ENCODE measurements around the gene GALNTL6.

The GALNTL6 gene

GRCh38 chr4:172225457-172225856 lies 412.3 kb downstream of the GALNTL6 start:
- ATAC-seq (ENCODE audit: low read depth), result no peak
- DNase-seq (ENCODE audit: low spot score), result no peak
- H3K36me3 ChIP-seq (ENCODE audit: low read depth), result no peaks in the 10 kb centered on the region
- no peak overlapping the region for H3K4me3 ChIP-seq (ENCODE audit: severe bottlenecking)
- TF ChIP-seq CTCF (IDR thresholded peaks at IDR 0.05; ENCODE audit: poor library complexity, severe bottlenecking), result no peak
- H3K9me3 ChIP-seq (ENCODE audit: severe bottlenecking), result no peaks in the 10 kb centered on the region
- no peak overlapping the region for H3K27ac ChIP-seq (ENCODE audit: poor library complexity, severe bottlenecking)
- no peaks in the 10 kb centered on the region for H3K4me1 ChIP-seq (ENCODE audit: insufficient read depth, poor library complexity, severe bottlenecking)
- no peaks in the 10 kb centered on the region for H3K27me3 ChIP-seq (ENCODE audit: insufficient read depth, poor library complexity, severe bottlenecking)

- Histone ChIP-seq H3K27ac (ENCODE audit: poor library complexity, severe bottlenecking) (no peak overlapping the region), H3K4me3 (ENCODE audit: severe bottlenecking) (no peak overlapping the region), H3K36me3 (ENCODE audit: low read depth) (no peaks in the 10 kb centered on the region), H3K27me3 (ENCODE audit: insufficient read depth, poor library complexity, severe bottlenecking) (no peaks in the 10 kb centered on the region), H3K9me3 (ENCODE audit: severe bottlenecking) (no peaks in the 10 kb centered on the region), H3K4me1 (ENCODE audit: insufficient read depth, poor library complexity, severe bottlenecking) (no peaks in the 10 kb centered on the region)
- DNase-seq (ENCODE audit: low spot score) (no peak), ATAC-seq (ENCODE audit: low read depth) (peak; percentile 29; the same call in 1 of the 3 replicates)
- no peak for TF ChIP-seq CTCF (IDR thresholded peaks at IDR 0.05; ENCODE audit: poor library complexity, severe bottlenecking)
Observed at GRCh38 chr4:172232966-172233365, 419.8 kb downstream of the GALNTL6 start.

DNA sequence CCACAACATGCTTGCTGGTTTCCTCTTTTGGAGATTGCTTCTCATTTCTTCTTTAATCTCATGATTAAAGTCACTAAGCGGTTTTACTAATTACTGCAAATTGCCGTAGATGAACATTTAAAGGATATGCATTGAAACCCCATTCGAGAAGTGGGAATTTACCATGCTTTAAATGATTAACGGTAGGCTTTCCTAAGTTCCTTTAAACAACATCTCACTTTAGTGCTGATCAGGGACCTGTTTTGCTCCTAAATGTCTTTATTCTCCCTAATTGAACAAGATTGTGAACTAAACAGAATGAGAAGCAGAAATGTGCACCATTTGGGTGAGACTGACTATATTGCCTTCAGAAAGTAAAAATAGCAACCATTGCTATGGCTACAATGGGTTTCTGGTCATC lies 430.3 kb downstream of the GALNTL6 start:
- TF ChIP-seq CTCF (IDR thresholded peaks at IDR 0.05; ENCODE audit: poor library complexity, severe bottlenecking), result no peak
- DNase-seq (ENCODE audit: low spot score), result no peak
- Histone ChIP-seq H3K4me1 (ENCODE audit: insufficient read depth, poor library complexity, severe bottlenecking) (no peaks in the 10 kb centered on the region), H3K27ac (ENCODE audit: poor library complexity, severe bottlenecking) (no peak overlapping the region), H3K27me3 (ENCODE audit: insufficient read depth, poor library complexity, severe bottlenecking) (no peaks in the 10 kb centered on the region), H3K4me3 (ENCODE audit: severe bottlenecking) (no peak overlapping the region), H3K9me3 (ENCODE audit: severe bottlenecking) (no peaks in the 10 kb centered on the region), H3K36me3 (ENCODE audit: low read depth) (no peaks in the 10 kb centered on the region)
- ATAC-seq (ENCODE audit: low read depth), result no peak

DNA sequence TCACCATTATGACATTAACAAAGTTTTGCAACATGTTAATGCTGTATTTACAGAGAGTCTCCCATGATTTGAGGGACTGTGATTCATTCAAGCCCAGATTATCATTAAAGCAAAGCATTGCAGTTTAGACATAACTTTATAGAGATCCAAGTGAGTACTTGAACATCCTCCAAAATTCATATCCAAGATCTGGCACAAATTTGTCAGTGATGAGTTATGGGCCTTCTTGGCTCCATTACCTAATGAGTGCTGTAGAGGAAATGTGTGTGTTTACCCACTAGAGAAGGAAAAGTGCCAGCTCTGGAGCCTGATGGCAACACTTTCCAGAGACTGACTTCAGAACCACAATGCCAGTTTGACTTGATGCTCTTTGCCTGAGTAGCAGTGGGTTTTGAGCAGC lies 432.3 kb downstream of the GALNTL6 start:
- ATAC-seq (ENCODE audit: low read depth) (no peak), DNase-seq (ENCODE audit: low spot score) (no peak)
- H3K27me3 ChIP-seq (ENCODE audit: insufficient read depth, poor library complexity, severe bottlenecking), result no peaks in the 10 kb centered on the region
- no peak overlapping the region for H3K27ac ChIP-seq (ENCODE audit: poor library complexity, severe bottlenecking)
- H3K4me1 ChIP-seq (ENCODE audit: insufficient read depth, poor library complexity, severe bottlenecking), result no peaks in the 10 kb centered on the region
- TF ChIP-seq CTCF (IDR thresholded peaks at IDR 0.05; ENCODE audit: poor library complexity, severe bottlenecking), result no peak
- H3K36me3 ChIP-seq (ENCODE audit: low read depth), result no peaks in the 10 kb centered on the region
- no peak overlapping the region for H3K4me3 ChIP-seq (ENCODE audit: severe bottlenecking)
- no peaks in the 10 kb centered on the region for H3K9me3 ChIP-seq (ENCODE audit: severe bottlenecking)

DNA sequence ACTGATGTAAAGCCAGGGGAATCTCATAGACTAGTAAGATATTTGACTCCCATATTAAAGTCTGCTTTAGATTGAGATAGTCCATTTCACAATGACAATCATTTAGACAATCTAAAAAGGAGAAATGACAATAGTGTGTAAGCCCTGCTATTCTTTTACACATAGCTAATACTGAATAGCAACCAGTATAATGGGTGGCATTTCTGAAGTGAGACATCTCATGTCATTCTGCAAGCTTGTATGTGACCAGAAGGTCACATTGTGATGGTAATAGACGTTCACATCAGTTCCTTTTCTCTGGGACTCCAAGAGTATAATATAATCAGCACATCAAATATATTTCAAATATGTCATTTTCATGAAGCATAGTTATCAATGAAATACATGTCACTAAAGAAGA lies 440.2 kb downstream of the GALNTL6 start:
- no peaks in the 10 kb centered on the region for H3K27me3 ChIP-seq (ENCODE audit: insufficient read depth, poor library complexity, severe bottlenecking)
- no peak for DNase-seq (ENCODE audit: low spot score)
- no peak for TF ChIP-seq CTCF (IDR thresholded peaks at IDR 0.05; ENCODE audit: poor library complexity, severe bottlenecking)
- no peaks in the 10 kb centered on the region for H3K36me3 ChIP-seq (ENCODE audit: low read depth)
- ATAC-seq (ENCODE audit: low read depth), result no peak
- no peak overlapping the region for H3K27ac ChIP-seq (ENCODE audit: poor library complexity, severe bottlenecking)
- H3K4me1 ChIP-seq (ENCODE audit: insufficient read depth, poor library complexity, severe bottlenecking), result no peaks in the 10 kb centered on the region
- H3K4me3 ChIP-seq (ENCODE audit: severe bottlenecking), result no peak overlapping the region
- H3K9me3 ChIP-seq (ENCODE audit: severe bottlenecking), result no peaks in the 10 kb centered on the region

Data from RWPE2 (cell line).